GM12892 (cell line): ENCODE measurements around the gene PCDHA6.

Source experiments
- POLR2AphosphoS5 ChIP-seq: IDR thresholded peaks from 2 replicates; pipeline ENCODE4 v1.6.1; 2011; ENCODE audit warnings: low read depth, low read length, control low read depth
- TAF1 ChIP-seq: IDR thresholded peaks from 2 replicates; pipeline ENCODE4 v1.6.1; 2011; ENCODE audit warnings: low read depth, mild to moderate bottlenecking, control low read depth, low read length, borderline replicate concordance

DNA sequence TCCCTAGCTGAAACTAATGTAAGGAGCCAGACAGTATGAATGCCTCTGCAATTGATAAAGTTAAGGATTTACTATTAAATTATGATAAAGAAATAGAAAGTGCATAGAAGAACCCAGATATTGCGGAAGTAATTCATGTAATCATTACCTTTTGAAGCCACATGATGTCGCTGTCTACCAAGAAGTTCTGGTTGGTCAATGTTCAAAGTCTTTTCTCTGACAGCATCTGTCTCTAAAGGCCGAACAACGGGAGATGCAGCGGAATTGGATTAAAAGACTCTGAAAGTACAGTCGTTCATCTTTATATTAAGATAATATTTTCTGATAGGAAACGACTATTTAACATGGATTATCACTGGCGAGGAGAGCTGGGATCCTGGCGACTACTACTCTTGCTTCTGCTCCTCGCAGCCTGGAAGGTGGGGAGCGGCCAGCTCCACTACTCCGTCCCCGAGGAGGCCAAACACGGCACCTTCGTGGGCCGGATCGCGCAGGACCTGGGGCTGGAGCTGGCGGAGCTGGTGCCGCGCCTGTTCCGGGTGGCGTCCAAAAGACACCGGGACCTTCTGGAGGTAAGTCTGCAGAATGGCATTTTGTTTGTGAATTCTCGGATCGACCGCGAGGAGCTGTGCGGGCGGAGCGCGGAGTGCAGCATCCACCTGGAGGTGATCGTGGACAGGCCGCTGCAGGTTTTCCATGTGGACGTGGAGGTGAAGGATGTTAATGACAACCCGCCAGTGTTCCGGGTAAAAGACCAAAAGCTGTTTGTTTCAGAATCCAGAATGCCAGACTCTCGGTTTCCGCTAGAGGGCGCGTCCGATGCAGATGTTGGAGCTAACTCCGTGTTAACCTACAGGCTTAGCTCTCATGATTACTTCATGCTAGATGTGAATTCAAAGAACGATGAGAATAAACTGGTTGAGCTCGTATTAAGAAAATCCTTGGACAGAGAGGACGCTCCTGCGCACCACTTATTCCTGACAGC, 13.5 kb downstream of the PCDHA6 start, which contains the start of gene PCDHA8:
- TF ChIP-seq POLR2AphosphoS5 (no peak), TAF1 (no peak)
